HG03558 (cell line): ENCODE results near the gene BLVRB.
"Not testable (repeated sequence)": the region's sequence is repeated elsewhere in the genome, so short reads cannot be mapped to it uniquely, and the experiment has no call there.

Experiments used
- ATAC-seq: cut with Tn5 transposase; IDR thresholded peaks from one replicate; pipeline ENCODE4 v1.9.1; 2021; ENCODE audit warnings: moderate number of reproducible peaks; ENCODE audit not compliant: unreplicated experiment; ENCODE audit errors: extremely low read depth

Gene BLVRB

DNA sequence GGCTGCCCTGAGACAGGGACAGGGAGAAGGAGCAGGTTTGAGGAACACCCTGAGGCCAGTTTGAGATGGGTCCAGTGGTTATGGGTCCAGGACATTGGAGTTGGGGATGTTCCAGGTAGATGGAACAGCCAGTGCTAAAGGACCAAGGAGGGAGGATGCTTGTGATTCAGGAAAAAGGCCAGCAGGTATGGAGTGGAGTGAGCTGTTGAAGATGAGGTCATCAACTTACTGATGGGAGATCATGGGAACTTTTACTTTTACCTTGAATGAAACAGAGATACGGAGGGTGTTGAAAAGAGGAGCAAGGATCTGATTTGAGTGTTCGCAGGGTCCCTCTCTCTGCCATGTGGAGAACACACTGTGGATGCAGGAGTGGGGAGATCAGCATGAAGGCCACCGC lies 26.7 kb upstream of the BLVRB start:
- ATAC-seq = no peak

DNA sequence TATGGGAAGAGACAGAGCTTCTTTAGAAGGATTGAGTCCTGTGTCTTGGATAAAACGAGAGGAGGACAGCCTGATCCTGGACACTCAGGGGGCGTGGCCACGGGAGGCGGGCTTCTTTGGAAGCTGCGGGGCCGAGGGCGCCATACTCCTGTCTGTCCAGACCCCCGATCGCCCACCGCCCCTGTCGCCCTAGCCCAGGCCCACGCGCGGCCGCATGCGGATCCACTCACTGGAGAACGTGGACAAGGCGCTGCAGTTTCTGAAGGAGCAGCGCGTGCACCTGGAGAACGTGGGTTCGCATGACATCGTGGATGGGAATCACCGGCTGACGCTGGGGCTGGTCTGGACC lies 24.3 kb upstream of the BLVRB start:
- no peak for ATAC-seq

DNA sequence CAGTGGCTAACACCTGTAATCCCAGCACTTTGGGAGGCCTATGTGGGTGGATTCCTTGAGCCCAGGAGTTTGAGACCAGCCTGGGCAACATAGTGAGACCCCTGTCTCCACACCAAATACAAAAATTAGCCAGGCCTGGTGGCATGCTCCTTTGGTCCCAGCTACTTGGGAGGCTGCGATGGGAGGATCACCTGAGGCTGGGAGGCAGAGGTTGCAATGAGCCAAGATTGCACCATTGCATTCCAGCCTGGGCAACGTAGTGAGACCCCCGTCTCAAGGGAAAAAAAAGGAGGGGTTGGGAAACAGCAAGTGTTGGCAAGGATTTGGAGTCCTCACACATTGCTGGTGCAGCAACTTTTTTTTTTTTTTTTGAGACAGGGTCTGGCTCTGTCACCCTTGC lies 20.5 kb upstream of the BLVRB start:
- ATAC-seq = no peak

GRCh38 chr19:40475878-40476644 lies 10.5 kb upstream of the BLVRB start:
- not testable (repeated sequence) for ATAC-seq

- no peak for ATAC-seq
Observed at GRCh38 chr19:40474737-40475136, 9.2 kb upstream of the BLVRB start.

DNA sequence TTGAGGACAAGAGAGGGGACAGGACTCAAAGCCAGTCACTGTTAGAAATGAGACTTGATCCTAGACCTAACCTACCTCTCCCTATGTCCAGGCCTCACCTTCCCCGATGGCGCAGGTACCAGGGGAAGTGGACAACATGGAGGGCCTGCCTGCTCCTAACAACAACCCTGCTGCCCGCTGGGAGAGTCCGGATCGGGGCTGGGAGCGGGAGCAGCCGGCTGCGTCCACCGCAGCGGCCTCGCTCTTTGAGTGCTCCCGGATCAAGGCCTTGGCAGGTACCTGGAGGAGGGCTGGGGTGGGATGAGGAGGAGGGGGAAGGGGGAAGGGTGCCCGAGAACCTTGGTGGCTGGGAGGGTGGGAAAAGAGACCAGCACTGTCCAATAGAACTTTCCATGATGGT lies 7.0 kb upstream of the BLVRB start:
- ATAC-seq = no peak

- ATAC-seq = no peak
Observed at GRCh38 chr19:40471111-40471510, 5.6 kb upstream of the BLVRB start.

GRCh38 chr19:40469011-40469410 lies 3.5 kb upstream of the BLVRB start:
- ATAC-seq = no peak

DNA sequence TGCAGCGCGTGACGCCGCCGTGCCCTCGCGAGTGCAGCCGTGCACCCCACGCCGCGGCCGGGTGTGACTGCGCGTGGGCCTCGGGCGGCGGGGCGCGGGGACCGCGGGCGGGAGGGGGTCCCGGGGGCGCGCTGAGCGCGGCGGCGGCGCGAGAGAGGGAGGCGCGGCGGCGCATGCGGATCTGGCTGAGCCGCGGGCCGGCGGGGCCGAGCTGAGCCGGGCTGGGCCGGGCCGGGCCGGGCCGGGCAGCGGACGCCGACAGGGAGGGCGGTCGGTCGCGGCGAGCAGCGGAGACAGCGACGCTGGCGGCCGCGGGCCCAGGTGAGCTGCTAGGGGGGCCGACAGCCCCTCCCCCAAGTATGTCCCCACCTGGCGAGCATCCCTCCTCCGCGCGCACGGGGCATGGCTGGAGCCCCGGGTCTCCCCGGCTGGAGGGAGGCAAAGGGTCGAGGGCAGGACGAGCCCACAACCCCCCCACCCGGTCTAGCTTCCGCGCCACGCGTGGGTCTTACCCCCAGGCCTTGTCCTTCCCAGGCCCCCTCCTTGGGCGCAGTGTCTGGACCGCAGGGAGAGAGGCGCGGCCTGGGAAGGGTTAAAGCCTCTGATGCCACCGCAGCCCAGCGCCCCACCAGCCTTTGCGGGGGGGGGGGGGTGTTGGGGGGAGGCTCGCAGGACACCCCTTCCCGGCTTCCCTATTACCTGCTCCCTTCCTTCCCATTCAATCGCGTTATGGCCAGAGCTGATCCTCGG lies 1.6 kb upstream of the BLVRB start, which contains the start of gene SPTBN4:
Gene SPTBN4 (plus strand): TSS at position 17 of the 750 bp plus-strand sequence. CDS start 5,621 bp downstream, outside the sequence.
- no peak for ATAC-seq

- ATAC-seq = peak; percentile 19
Observed at GRCh38 chr19:40466219-40466984, 857 bp upstream of the BLVRB start.

GRCh38 chr19:40465025-40465556 lies 454 bp downstream of the BLVRB start:
- ATAC-seq = no peak

DNA sequence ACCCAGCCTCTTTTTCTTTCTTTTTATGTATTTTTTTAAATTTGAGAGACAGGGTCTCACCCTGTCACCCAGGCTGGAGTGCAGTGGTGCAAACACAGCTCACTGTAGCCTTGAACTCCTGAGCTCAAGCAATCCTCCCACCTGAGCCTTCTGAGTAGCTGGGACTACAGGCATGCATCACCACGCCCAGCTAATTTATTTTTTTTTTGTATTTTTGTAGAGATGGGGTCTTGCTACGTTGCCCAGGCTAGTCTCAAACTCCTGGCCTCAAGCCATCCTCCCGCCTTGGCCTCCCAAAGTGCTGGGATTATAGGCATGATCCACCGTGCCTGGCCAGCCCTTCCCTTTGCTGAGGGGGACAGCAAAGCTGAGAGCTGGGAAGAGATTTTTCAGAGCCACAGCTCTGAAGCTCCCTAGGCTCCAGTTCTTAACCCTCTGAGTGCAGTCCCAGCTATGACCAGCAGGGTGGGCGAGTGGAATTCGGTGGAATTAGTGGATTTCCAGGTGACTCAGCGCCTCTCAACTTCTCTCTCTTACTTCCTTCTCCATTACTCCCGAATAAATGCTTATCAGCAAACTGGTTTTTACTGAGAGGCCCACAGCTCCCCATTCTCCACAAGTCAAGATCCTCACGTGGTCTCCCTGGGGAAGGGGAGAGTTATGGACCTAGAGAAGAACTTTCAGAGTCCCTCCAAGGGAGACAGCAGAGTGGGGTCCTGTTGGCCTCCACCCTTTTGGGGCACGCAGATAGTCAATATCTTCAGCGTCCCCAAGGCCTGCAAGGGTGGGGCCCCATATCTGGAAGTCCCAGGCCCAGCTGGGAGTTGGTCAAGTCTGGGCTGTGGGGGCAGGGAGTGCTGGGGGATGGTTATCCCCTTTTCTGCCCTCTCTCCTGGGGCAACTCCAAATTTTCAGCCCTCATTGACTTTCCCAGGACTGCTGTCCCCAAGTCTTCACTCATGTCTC lies 1.2 kb downstream of the BLVRB start:
- ATAC-seq = no peak

- not testable (repeated sequence) for ATAC-seq
Observed at GRCh38 chr19:40463587-40464037, 1.9 kb downstream of the BLVRB start.

DNA sequence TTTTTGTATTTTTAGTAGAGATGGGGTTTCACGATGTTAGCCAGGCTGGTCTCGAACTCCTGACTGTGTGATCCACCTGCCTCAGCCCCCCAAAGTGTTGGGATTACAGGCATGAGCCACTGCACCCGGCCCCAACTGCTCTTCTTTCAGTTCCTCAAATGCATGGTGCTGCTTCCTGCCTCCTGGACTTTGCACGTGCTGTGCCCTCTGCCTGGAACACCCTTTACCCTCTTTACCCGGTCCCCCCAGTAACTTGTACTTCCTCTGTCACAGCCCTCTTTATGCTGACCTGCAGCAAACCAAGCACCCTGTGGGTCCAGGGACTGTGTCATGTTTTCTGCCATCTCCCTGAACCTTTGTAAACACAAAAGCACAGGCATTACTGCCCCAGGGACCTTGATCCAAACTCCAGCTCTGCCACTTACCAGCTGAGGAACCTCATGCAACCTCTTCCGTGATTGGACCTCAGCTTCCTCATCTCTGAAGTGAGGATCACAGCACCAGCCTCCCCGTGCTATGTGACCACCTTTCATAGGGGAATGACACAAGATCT lies 3.8 kb downstream of the BLVRB start:
- no peak for ATAC-seq

DNA sequence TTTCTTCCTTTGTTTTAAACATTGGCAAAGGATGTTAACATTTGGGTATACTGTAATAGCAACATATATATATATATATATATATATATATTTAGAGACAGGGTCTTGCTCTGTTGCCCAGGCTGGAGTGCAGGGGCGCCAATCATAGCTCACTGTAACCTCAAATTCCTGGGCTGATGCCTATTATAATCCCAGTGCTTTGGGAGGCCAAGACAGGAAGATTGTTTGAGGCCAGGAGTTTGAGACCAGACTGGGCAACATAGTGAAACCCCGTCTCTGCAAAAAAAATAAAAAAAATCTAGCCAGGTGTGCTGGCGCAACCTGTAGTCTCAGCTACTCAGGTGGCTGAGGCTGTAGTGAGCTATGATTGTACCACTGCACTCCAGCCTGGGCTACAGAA lies 5.4 kb downstream of the BLVRB start:
- ATAC-seq = no peak

DNA sequence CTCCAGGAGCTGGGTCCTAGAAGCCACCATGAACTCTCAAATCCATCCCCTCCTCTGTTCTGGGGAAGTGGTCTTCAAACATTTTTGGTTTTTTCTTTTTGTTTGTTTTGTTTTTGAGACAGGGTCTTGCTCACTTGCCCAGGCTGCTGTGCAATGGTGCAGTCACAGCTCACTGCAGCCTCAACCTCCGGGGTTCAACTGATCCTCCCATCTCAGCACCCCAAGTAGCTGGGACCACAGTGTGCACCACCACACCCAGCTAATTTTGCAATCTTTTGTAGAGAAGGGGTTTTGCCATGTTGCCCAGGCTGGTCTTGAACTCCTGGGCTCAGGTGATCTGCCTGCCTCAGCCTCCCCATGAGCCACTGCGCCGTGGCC lies 7.0 kb downstream of the BLVRB start:
- ATAC-seq = no peak

DNA sequence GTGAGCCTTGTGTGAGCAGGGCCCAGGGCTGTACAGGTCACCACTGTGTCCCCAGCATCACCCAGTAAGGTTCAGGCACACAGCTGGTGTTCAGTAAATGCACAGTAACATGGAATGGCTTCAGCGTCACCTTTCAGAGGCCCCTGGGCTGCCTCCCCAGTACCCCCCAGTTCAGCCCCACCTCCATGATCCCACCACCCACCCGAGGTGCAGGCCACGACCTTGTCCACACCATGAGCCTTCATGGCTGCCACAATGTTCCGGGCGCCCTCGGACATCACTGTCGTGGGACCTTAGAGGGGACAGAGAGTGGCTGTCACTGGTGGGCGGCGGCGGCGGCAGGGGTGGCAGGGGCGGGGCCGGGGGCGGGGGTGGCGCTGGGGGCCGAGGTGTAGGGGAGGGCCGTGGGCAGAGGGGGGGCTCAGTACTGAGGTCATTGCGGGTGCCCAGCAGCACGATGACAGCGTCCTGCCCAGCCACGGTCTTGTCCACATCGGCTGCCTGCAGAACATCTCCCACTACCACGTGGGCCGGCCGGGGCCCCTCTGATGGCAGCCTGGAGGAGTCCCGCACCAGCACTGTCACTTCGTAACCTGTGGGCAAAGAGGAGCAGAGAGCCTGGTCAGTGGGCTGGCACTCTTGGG lies 7.5 kb downstream of the BLVRB start:
- ATAC-seq = no peak

DNA sequence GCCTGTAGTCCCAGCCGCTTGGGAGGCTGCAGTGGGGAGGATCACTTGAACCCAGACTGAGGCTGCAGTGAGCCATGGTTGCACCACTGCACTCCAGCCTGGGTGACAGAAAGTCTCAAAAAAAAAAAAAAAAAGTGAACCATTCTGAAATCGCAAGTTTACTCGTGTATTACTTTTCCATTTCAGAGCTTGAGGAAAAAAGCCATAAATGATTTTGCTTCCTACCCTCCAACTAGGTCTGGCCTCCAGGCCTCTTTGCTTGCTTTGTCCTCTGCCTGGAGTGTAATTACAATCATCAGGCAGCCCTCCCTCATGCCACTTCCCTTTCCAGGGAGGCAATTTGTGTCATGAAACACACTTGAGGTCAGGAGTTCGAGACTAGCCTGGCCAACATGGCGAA lies 8.5 kb downstream of the BLVRB start:
- no peak for ATAC-seq

DNA sequence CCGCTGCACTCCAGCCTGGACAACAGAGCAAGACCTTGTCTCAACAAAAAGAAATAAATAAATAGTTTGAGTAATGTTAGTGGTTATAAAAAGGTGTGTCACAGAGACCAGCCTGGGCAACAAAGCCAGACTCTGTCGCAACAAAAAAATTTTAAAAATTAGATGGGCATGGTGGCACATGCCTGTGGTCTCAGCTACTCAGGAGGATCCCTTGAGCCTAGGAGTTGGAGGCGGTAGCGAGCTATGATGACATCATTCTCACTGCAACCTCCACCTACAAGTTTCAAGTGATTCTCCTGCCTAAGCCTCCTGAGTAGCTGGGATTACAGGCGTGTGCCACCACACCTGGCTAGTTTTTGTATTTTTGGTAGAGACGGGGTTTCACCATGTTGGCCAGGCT lies 11.6 kb downstream of the BLVRB start:
- ATAC-seq = not testable (repeated sequence)
